Panc1 (cell line): ENCODE results near the gene VPS41. TPM values are rescaled to one million over a fixed set of nuclear protein-coding genes. Genes with fewer than 3 reads are reported as not detected.
"Not testable (repeated sequence)": the region's sequence is repeated elsewhere in the genome, so short reads cannot be mapped to it uniquely, and the experiment has no call there.

Experiments
- ATAC-seq: fragments of 200-7000 bp; cut with Tn5 transposase; 2 replicates; pipeline ENCODE4 v1.9.1; 2020; ENCODE audit warnings: mild to moderate bottlenecking, moderate library complexity
- BruUV-seq: library from RNA; stranded (reverse); fragments of 400-500 nt; replicated peaks from 2 replicates; lab custom pipeline; 2021; lab: Mats Ljungman, UMichigan
- CTCF ChIA-PET: fragments of 300-600 bp; sonication (Branson Sonifier 250); formaldehyde crosslinking; loops from one replicate; lab custom pipeline; 2022; ENCODE audit warnings: antibody characterized with exemption; lab: Charles Lee
- POLR2A ChIA-PET: fragments of 300-600 bp; sonication (Branson Sonifier 250); formaldehyde crosslinking; loops from one replicate; lab custom pipeline; 2022; ENCODE audit warnings: antibody characterized with exemption; lab: Charles Lee
- DNase-seq: peaks from one replicate; pipeline ENCODE4 v3.0.0-alpha.2; 2010; ENCODE audit warnings: low read depth, low spot score
- H3K27ac ChIP-seq: 2 replicates; pipeline ENCODE4 v1.5.1; 2011; ENCODE audit warnings: mild to moderate bottlenecking, low read length, inconsistent platforms
- H3K27me3 ChIP-seq: fragments of 200-500 bp; sonication (Bioruptor generic); 2 replicates; pipeline ENCODE4 v1.6.0; 2014; ENCODE audit warnings: low read length, inconsistent platforms; ENCODE audit not compliant: control insufficient read depth, insufficient read depth
- H3K36me3 ChIP-seq: fragments of 200-500 bp; sonication (Bioruptor generic); 2 replicates; pipeline ENCODE4 v1.5.1; 2014; ENCODE audit warnings: inconsistent platforms, mild to moderate bottlenecking, low read length, moderate library complexity; ENCODE audit not compliant: control insufficient read depth, insufficient read depth
- H3K4me1 ChIP-seq: 2 replicates; pipeline ENCODE4 v1.5.1; 2011; ENCODE audit warnings: inconsistent platforms, mild to moderate bottlenecking, low read length, moderate library complexity; ENCODE audit not compliant: control insufficient read depth, insufficient read depth
- H3K4me3 ChIP-seq, 2 experiments: 2 replicates each; pipeline ENCODE4 v1.5.1; 2011 to 2012; ENCODE audit warnings: low read depth in 2 of 2, low read length in 2 of 2, mild to moderate bottlenecking in 2 of 2, inconsistent platforms in 1 of 2, moderate library complexity in 1 of 2
- H3K9me3 ChIP-seq: fragments of 200-500 bp; sonication (Bioruptor generic); 2 replicates; pipeline ENCODE4 v1.5.1; 2014; ENCODE audit warnings: low read depth, mild to moderate bottlenecking, inconsistent platforms, low read length, moderate library complexity; ENCODE audit not compliant: control insufficient read depth, insufficient read depth
- CTCF ChIP-seq: fragments of 450-650 bp; IDR thresholded peaks from 2 replicates; pipeline ENCODE4 v1.5.1; 2017; ENCODE audit warnings: mild to moderate bottlenecking
- POLR2AphosphoS5 ChIP-seq: IDR thresholded peaks from 2 replicates; pipeline ENCODE4 v1.6.1; 2012; ENCODE audit warnings: mild to moderate bottlenecking, low read depth, low read length, moderate library complexity
- REST ChIP-seq, 2 experiments: IDR thresholded peaks; 2 replicates each; pipeline ENCODE4 v1.6.1; 2011 to 2012; ENCODE audit warnings: low read depth in 2 of 2, control low read depth in 1 of 2, low read length in 1 of 2, mild to moderate bottlenecking in 1 of 2, moderate library complexity in 1 of 2; ENCODE audit not compliant: insufficient read depth in 1 of 2
- SIN3A ChIP-seq: IDR thresholded peaks from 2 replicates; pipeline ENCODE4 v1.6.1; 2012; ENCODE audit warnings: low read depth, mild to moderate bottlenecking, low read length, moderate library complexity, borderline replicate concordance; ENCODE audit not compliant: insufficient read depth
- TCF7L2 ChIP-seq: IDR thresholded peaks from 2 replicates; pipeline ENCODE4 v1.6.1; 2011; ENCODE audit warnings: mild to moderate bottlenecking, low read depth, low read length, inconsistent platforms
- in situ Hi-C: cut with HindIII; loops from 2 replicates; pipeline ENCODE4 v1.10.0; 2016; ENCODE audit warnings: low sequenced_read_pairs, low pct_unique_long_range_greater_than_20kb
- intact Hi-C: fragments of 100-400 bp; cut with micrococcal nuclease; formaldehyde crosslinking; loops from one replicate; pipeline ENCODE4 v1.10.0; 2022; ENCODE audit not compliant: unreplicated experiment
- total RNA-seq: library from RNA; stranded (reverse); gene quantifications from one replicate; pipeline ENCODE4 v1.2.1, GENCODE V29; 2021; ENCODE audit not compliant: unreplicated experiment

Gene VPS41
- total RNA-seq, 1 experiment from 2014 or later: 127 TPM

- TF ChIP-seq SIN3A (no peak), POLR2AphosphoS5 (no peak)
- ATAC-seq (no peak), DNase-seq (no peak)
- Histone ChIP-seq H3K4me1 (no peaks in the 10 kb centered on the region), H3K4me3 (no peak overlapping the region), H3K9me3 (no peaks in the 10 kb centered on the region), H3K27me3 (peaks cover 10% of the 10 kb centered on the region; the same call in 1 of the 2 replicates), H3K36me3 (no peaks in the 10 kb centered on the region), H3K27ac (no peak overlapping the region)
- CTCF ChIA-PET: no interaction called here
- no TSS peak for BruUV-seq
- in situ Hi-C loops (no loop called here), intact Hi-C loops (no loop called here)
- POLR2A ChIA-PET: no interaction called here
Measured at GRCh38 chr7:38951213-38951612, 42.2 kb upstream of the VPS41 start.

GRCh38 chr7:38950309-38950708 lies 41.3 kb upstream of the VPS41 start:
- DNase-seq: no peak

GRCh38 chr7:38947541-38947940 lies 38.5 kb upstream of the VPS41 start:
- in situ Hi-C loops, DNase-seq, ATAC-seq, H3K27me3 ChIP-seq, H3K27ac ChIP-seq, H3K4me1 ChIP-seq, CTCF ChIA-PET, BruUV-seq, H3K36me3 ChIP-seq, intact Hi-C loops, POLR2A ChIA-PET, H3K4me3 ChIP-seq, H3K9me3 ChIP-seq: not testable (repeated sequence)

More at GRCh38 chr7:38950309-38950708, 41.3 kb upstream of the VPS41 start:
- no TSS peak for BruUV-seq
- H3K27ac ChIP-seq: no peak overlapping the region
- H3K27me3 ChIP-seq: peaks cover 10% of the 10 kb centered on the region; the same call in 1 of the 2 replicates
- intact Hi-C loops (no loop called here), in situ Hi-C loops (no loop called here)
- H3K9me3 ChIP-seq: no peaks in the 10 kb centered on the region
- no peak overlapping the region for H3K4me3 ChIP-seq
- H3K36me3 ChIP-seq: no peaks in the 10 kb centered on the region
- TF ChIP-seq REST (IDR thresholded peaks at IDR 0.05; ENCODE audit: insufficient read depth in 1 of 2, low read depth in 2 of 2, low read length in 1 of 2) (no peak), SIN3A (no peak), TCF7L2 (no peak), POLR2AphosphoS5 (no peak), CTCF (no peak)
- no peak for ATAC-seq
- no peaks in the 10 kb centered on the region for H3K4me1 ChIP-seq
- CTCF ChIA-PET: no interaction called here
- POLR2A ChIA-PET: no interaction called here
